HUES64 (cell line): ENCODE data around the gene STRA6.

Source experiments
- H3K27ac ChIP-seq: 2 replicates; pipeline ENCODE4 v1.7.0; 2013; ENCODE audit warnings: low read depth, low read length, inconsistent platforms
- H3K27me3 ChIP-seq: 2 replicates; pipeline ENCODE4 v1.6.1; 2013; ENCODE audit warnings: mild to moderate bottlenecking, low read length; ENCODE audit not compliant: insufficient read depth
- H3K36me3 ChIP-seq: 2 replicates; pipeline ENCODE4 v1.6.1; 2013; ENCODE audit warnings: mild to moderate bottlenecking, low read length; ENCODE audit not compliant: insufficient read depth
- H3K4me1 ChIP-seq: 2 replicates; pipeline ENCODE4 v1.6.1; 2013; ENCODE audit warnings: mild to moderate bottlenecking, low read length, moderate library complexity; ENCODE audit not compliant: insufficient read depth
- H3K4me3 ChIP-seq: 2 replicates; pipeline ENCODE4 v1.5.1; 2013; ENCODE audit warnings: mild to moderate bottlenecking, low read length, moderate library complexity
- H3K9ac ChIP-seq: 2 replicates; pipeline ENCODE4 v1.6.1; 2013; ENCODE audit warnings: mild to moderate bottlenecking, low read depth, low read length
- H3K9me3 ChIP-seq: 2 replicates; pipeline ENCODE4 v1.6.1; 2013; ENCODE audit warnings: low read depth, low read length; ENCODE audit not compliant: insufficient read depth
- WGBS: fragments of 150-250, 120-280 bp; methylation state at CpG from one replicate; pipeline ENCODE4 v1.1.7; 2013; ENCODE audit warnings: missing lambda C conversion rate; 5-methylcytosine and 5-hydroxymethylcytosine counted together

Gene STRA6

DNA sequence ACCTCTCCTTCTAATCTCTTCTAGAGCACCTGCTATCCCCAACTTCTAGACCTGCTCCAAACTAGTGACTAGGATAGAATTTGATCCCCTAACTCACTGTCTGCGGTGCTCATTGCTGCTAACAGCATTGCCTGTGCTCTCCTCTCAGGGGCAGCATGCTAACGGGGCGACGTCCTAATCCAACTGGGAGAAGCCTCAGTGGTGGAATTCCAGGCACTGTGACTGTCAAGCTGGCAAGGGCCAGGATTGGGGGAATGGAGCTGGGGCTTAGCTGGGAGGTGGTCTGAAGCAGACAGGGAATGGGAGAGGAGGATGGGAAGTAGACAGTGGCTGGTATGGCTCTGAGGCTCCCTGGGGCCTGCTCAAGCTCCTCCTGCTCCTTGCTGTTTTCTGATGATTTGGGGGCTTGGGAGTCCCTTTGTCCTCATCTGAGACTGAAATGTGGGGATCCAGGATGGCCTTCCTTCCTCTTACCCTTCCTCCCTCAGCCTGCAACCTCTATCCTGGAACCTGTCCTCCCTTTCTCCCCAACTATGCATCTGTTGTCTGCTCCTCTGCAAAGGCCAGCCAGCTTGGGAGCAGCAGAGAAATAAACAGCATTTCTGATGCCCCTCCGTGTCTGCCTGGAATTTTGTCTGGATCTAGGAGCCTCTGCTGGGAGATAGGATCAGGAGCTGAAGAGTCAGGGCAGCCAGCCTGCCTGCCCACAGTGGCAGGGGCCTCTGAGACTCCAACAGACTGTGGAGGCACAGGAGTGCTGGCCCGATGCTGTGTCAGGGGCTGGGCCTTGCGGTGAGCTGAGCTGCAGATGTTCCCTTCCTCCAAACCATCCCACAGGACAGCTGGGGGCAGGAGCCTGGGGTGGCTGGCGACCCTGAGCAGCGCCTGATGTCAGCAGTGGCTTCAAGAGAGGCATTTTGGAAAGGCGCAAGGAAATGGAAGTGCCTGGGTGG lies 26.0 kb downstream of the STRA6 start:
- Histone ChIP-seq H3K36me3 (peaks cover 4% of the 10 kb centered on the region; the same call in 1 of the 2 replicates), H3K4me3 (no peak overlapping the region), H3K9me3 (no peaks in the 10 kb centered on the region), H3K27ac (no peak overlapping the region), H3K9ac (no peak overlapping the region), H3K4me1 (peaks cover 11% of the 10 kb centered on the region), H3K27me3 (no peaks in the 10 kb centered on the region)
- WGBS = 67% methylated on average over 10 of the region's 10 CpGs

DNA sequence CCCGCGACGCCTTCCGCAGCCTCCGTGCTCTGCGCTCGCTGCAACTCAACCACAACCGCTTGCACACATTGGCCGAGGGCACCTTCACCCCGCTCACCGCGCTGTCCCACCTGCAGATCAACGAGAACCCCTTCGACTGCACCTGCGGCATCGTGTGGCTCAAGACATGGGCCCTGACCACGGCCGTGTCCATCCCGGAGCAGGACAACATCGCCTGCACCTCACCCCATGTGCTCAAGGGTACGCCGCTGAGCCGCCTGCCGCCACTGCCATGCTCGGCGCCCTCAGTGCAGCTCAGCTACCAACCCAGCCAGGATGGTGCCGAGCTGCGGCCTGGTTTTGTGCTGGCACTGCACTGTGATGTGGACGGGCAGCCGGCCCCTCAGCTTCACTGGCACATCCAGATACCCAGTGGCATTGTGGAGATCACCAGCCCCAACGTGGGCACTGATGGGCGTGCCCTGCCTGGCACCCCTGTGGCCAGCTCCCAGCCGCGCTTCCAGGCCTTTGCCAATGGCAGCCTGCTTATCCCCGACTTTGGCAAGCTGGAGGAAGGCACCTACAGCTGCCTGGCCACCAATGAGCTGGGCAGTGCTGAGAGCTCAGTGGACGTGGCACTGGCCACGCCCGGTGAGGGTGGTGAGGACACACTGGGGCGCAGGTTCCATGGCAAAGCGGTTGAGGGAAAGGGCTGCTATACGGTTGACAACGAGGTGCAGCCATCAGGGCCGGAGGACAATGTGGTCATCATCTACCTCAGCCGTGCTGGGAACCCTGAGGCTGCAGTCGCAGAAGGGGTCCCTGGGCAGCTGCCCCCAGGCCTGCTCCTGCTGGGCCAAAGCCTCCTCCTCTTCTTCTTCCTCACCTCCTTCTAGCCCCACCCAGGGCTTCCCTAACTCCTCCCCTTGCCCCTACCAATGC lies 27.1 kb downstream of the STRA6 start:
- H3K4me3 ChIP-seq = no peak overlapping the region
- no peaks in the 10 kb centered on the region for H3K27me3 ChIP-seq
- no peak overlapping the region for H3K27ac ChIP-seq
- H3K4me1 ChIP-seq = peaks cover 11% of the 10 kb centered on the region
- H3K9ac ChIP-seq = no peak overlapping the region
- peaks cover 4% of the 10 kb centered on the region; the same call in 1 of the 2 replicates for H3K36me3 ChIP-seq
- WGBS = 93% methylated on average over 45 of the region's 45 CpGs
- no peaks in the 10 kb centered on the region for H3K9me3 ChIP-seq

DNA sequence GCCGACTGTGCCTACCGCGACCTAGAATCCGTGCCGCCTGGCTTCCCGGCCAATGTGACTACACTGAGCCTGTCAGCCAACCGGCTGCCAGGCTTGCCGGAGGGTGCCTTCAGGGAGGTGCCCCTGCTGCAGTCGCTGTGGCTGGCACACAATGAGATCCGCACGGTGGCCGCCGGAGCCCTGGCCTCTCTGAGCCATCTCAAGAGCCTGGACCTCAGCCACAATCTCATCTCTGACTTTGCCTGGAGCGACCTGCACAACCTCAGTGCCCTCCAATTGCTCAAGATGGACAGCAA lies 27.7 kb downstream of the STRA6 start:
- no peaks in the 10 kb centered on the region for H3K27me3 ChIP-seq
- no peak overlapping the region for H3K4me3 ChIP-seq
- no peak overlapping the region for H3K9ac ChIP-seq
- no peaks in the 10 kb centered on the region for H3K9me3 ChIP-seq
- H3K27ac ChIP-seq = no peak overlapping the region
- WGBS = 94% methylated on average over 14 of the region's 14 CpGs
- peaks cover 11% of the 10 kb centered on the region for H3K4me1 ChIP-seq
- H3K36me3 ChIP-seq = no peaks in the 10 kb centered on the region; the same call in 1 of the 2 replicates

DNA sequence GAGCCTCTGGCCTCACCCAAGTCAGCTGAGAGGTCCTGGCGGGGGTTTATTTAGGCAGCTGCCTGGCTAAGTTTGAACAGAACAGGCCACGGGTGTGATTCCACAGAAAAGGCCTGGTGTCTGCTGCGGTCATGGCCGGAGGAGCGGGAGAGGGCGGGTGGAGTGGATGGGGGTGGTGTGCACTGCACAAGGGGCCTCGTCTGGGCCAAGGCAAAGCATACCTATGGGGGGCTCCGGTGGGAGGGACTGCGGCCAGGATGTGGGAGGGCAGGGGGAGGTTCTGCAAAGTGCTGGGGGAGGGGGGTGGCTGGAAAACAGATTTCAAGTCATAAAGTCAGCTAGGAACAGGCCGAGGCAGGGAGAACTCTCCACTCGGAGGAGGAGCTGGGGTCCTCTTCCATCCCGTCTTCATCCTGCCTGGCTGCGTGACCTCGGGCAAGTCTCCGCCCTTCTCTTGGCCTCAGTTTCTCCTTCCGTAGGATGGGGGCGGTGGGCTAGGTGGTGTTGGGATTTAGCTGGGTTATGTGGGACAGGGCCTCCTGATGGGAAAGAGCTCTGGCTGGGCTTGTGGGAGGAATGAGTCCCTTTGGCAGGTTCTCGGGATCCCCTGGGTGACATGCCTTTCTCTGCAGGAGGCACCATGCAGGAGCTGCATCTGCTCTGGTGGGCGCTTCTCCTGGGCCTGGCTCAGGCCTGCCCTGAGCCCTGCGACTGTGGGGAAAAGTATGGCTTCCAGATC lies 28.2 kb downstream of the STRA6 start:
- Histone ChIP-seq H3K4me3 (no peak overlapping the region), H3K9ac (no peak overlapping the region)
- 76% methylated on average over 20 of the region's 20 CpGs for WGBS

DNA sequence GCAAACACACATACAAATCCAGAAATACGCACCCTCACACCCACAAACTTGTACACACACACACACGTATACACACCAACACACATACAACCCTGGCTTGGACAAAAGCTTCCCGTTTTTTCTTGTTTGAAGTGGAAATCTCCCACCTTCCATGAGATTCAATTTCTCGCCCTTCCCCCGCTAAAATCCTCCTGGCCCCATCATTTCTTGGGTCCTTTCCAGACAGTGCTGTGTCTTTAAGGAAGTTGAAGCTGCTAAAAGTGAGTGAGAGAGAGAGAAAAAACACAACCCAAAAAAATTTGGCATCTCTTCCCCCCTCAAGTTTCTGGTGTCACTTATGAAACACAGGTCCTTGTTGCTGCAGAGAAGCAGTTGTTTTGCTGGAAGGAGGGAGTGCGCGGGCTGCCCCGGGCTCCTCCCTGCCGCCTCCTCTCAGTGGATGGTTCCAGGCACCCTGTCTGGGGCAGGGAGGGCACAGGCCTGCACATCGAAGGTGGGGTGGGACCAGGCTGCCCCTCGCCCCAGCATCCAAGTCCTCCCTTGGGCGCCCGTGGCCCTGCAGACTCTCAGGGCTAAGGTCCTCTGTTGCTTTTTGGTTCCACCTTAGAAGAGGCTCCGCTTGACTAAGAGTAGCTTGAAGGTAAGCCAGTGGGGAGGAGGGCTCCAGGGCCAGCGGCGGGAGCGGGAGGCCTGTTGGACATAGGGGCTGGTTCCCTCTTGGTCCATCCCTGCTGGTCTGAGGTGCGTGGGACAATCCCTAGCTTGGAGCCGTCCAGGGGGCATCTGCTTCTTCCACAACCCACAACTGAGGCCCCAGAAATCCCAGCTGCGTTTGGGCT lies 29.0 kb downstream of the STRA6 start, which contains the start of gene ISLR:
TSS of gene ISLR (plus strand) at position 331 of the 839 bp plus-strand sequence. CDS start 1,149 bp downstream, outside the sequence.
- Histone ChIP-seq H3K27ac (no peak within 1 kb of the TSS), H3K4me3 (no peak within 1 kb of the TSS), H3K36me3 (no peaks in the 10 kb centered on the region), H3K27me3 (no peaks in the 10 kb centered on the region), H3K9ac (no peak within 1 kb of the TSS), H3K4me1 (peaks cover 11% of the 10 kb centered on the region), H3K9me3 (no peaks in the 10 kb centered on the region)
- 68% methylated on average over 20 of the region's 20 CpGs for WGBS

More for the DNA sequence above, 28.2 kb downstream of the STRA6 start:
- H3K27me3 ChIP-seq = no peaks in the 10 kb centered on the region
- H3K27ac ChIP-seq = no peak overlapping the region
- H3K4me1 ChIP-seq = peaks cover 11% of the 10 kb centered on the region
- no peaks in the 10 kb centered on the region for H3K36me3 ChIP-seq
- H3K9me3 ChIP-seq = no peaks in the 10 kb centered on the region

DNA sequence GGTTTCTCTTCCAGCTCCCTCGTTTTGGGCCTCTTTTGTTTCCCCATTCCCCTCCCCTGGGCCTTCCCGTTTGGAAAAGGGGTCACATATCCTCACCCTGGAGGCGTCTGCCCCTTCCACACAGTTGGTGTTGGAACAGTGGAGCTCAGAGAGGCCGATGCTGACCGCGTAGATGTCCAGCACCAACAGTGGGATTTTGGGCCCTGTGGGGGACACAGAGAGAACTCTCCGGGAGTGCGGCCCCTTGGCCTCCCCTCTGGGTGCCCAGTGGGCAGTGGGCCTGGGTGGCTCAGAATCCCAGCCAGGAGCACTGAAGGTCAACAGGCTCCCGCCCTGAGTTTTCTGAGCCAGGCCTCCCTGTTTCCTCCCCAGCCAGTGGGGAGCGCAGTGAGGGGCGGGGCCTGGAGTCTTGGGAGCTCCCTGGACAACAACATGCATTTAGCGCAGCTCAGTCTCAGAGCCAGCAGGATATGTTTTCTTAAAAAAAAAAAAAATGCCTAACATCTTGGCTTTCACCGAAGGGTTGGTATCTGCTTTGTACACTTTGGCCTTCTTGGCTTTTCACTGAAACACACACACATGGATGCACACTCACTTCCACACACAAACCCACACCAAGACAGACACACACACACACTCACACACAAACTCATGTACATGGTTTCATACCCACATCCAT lies 29.7 kb downstream of the STRA6 start:
- H3K9me3 ChIP-seq = no peaks in the 10 kb centered on the region
- H3K36me3 ChIP-seq = no peaks in the 10 kb centered on the region
- H3K27ac ChIP-seq = no peak overlapping the region
- H3K27me3 ChIP-seq = no peaks in the 10 kb centered on the region
- H3K9ac ChIP-seq = no peak overlapping the region
- H3K4me3 ChIP-seq = no peak overlapping the region
- WGBS = 81% methylated on average over 13 of the region's 13 CpGs
- peaks cover 11% of the 10 kb centered on the region for H3K4me1 ChIP-seq

DNA sequence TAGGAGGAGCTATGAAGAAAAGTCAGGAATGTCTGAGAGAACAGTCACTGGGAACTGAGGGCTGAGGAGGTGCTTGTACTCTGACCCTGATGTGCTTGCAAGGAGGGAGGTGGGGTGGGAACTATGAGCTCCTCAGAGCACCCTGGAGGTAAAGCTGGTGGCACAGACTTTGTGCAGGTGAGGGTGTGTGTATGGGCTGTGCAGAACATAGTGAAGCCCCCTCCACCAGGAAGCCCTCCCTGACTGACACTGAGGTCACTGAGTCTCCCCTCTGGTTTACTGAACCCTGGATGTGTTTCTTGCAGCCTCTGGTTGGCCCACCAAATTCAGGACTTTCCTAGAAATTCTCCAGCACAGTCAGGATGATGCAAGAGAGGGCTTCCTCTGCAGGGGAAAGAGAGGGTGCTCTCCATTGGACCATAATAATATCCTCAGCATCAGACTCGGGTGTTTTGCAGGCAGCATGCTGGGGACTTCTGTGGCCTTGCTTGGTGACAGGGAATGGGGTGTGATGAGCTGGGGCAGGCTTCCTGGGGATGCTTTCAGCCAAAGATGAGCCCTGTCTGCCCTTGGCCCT lies 30.5 kb downstream of the STRA6 start:
- H3K36me3 ChIP-seq = no peaks in the 10 kb centered on the region
- H3K4me3 ChIP-seq = no peak overlapping the region
- no peak overlapping the region for H3K9ac ChIP-seq
- 96% methylated on average over 1 of the region's 1 CpG for WGBS
- H3K27me3 ChIP-seq = no peaks in the 10 kb centered on the region
- peaks cover 11% of the 10 kb centered on the region for H3K4me1 ChIP-seq
- no peak overlapping the region for H3K27ac ChIP-seq
- H3K9me3 ChIP-seq = no peaks in the 10 kb centered on the region

DNA sequence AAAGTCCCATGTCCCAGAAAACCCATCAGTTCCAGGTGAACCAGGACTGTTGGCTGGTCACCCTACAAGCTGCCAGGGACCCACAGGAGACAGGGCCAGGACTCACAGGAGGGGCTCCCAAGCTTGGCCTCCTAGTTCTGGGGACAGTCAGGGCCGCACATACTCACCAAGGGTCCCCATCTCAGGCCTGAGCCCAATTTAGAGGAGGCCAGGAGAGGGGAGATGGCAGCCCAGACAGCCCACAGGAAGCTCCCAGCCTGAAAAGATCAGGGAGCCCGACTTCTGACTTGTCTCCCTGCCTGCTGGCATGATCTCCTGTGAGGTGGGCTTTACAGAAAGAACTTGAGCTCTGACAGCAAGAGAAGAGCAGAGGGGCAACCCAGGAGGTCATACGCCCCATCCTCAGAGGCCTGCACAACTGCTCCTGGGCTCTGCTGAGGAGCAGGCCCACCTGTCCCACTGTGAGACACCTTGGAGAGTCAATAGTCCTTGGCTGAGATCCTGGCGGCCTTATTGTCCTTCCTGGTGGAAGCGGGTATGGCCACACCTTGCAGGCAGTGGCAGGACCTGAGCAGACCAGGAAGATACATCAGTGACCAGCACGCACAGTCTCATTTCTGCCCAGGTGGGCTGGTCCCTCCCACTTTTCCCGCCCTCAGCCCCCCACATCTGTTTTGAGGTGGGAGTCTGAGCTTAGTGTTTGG lies 31.6 kb downstream of the STRA6 start:
- Histone ChIP-seq H3K4me3 (no peak overlapping the region), H3K27ac (no peak overlapping the region), H3K36me3 (no peaks in the 10 kb centered on the region), H3K9ac (no peak overlapping the region), H3K4me1 (peaks cover 11% of the 10 kb centered on the region), H3K9me3 (no peaks in the 10 kb centered on the region), H3K27me3 (no peaks in the 10 kb centered on the region)
- 95% methylated on average over 6 of the region's 7 CpGs for WGBS

DNA sequence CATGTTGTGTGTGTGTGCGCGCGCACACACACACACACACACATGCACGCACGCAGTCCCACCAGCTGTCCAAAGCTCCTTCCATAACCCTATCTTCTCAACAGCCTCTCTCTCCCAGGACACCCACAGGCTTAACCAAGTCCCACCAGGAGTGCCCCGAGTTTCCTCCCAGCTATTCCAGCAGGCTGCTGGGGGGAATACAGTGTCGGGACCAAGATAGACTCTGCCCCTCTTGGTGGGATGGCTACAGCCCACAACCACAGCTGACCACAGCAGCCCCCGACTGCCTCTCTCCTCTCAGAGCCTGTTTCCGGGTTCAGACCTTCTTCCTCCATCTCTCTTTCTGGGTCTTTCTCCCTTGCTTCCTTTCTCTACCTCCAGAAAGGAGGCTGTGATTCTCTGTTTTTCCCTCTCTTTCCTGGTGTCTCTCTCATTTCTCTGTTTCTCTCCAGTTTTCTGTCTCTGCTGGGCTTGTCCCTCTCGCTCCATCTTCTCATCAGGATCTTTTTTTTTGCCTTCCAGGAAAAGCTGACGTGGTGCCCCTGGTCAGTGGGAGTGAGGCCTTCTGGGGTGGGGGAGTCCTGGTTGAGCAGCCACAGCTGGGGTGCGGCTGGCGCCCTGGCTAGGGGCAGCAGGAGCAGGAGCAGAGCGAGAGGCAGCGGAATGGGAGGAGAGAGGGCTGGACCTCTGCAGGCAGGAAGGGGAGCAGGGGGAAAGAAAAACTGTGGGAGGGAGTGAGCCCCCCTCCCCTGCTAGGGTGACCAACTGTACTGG lies 32.3 kb downstream of the STRA6 start:
- H3K27ac ChIP-seq = no peak overlapping the region
- 85% methylated on average over 15 of the region's 15 CpGs for WGBS

More for the DNA sequence above, 32.3 kb downstream of the STRA6 start:
- H3K36me3 ChIP-seq = no peaks in the 10 kb centered on the region
- H3K4me3 ChIP-seq = no peak overlapping the region
- peaks cover 11% of the 10 kb centered on the region for H3K4me1 ChIP-seq
- H3K9me3 ChIP-seq = no peaks in the 10 kb centered on the region
- H3K9ac ChIP-seq = no peak overlapping the region
- no peaks in the 10 kb centered on the region for H3K27me3 ChIP-seq
